Caco-2 (cell line): ENCODE data around the gene DYNLRB1. TPM values are rescaled to one million over a fixed set of nuclear protein-coding genes. Genes with fewer than 3 reads are reported as not detected.

Source experiments
- BruUV-seq: library from RNA; stranded (reverse); fragments of 400-500 nt; replicated peaks from 2 replicates; lab custom pipeline; 2021; lab: Mats Ljungman, UMichigan
- CTCF ChIA-PET: fragments of 300-600 bp; sonication (Branson Sonifier 250); formaldehyde crosslinking; loops from one replicate; lab custom pipeline; 2022; ENCODE audit warnings: antibody characterized with exemption; lab: Charles Lee
- POLR2A ChIA-PET: fragments of 300-600 bp; sonication (Branson Sonifier 250); formaldehyde crosslinking; loops from one replicate; lab custom pipeline; 2022; ENCODE audit warnings: antibody characterized with exemption; lab: Charles Lee
- DNase-seq, 2 experiments: peaks; one replicate each; pipeline versions ENCODE4 v3.0.0 to v3.0.0-alpha.2; 2020 to 2022
- H3K27me3 ChIP-seq: replicated peaks from 2 replicates; pipeline ENCODE4 v1.6.0; 2011; ENCODE audit warnings: low read length; ENCODE audit not compliant: control insufficient read depth, insufficient read depth
- H3K36me3 ChIP-seq: 2 replicates; pipeline ENCODE4 v1.5.1; 2011; ENCODE audit warnings: low read length; ENCODE audit not compliant: control insufficient read depth, insufficient read depth
- H3K4me1 ChIP-seq: fragments of 250-450 bp; sonication (Bioruptor Pico); 2 replicates; pipeline ENCODE4 v1.5.1; 2020; ENCODE audit warnings: mild to moderate bottlenecking
- H3K4me3 ChIP-seq: 2 replicates; pipeline ENCODE4 v1.5.1; 2011; ENCODE audit warnings: low read depth, mild to moderate bottlenecking, control low read depth, low read length
- H3K9me3 ChIP-seq: fragments of 250-450 bp; sonication (Bioruptor Pico); 2 replicates; pipeline ENCODE4 v1.5.1; 2020; ENCODE audit warnings: mild to moderate bottlenecking, moderate library complexity
- H3K27ac Mint-ChIP-seq: one replicate; pipeline ENCODE4 v1.8.0; 2022; ENCODE audit warnings: mixed read lengths; ENCODE audit not compliant: unreplicated experiment
- H3K27me3 Mint-ChIP-seq: one replicate; pipeline ENCODE4 v1.8.0; 2022; ENCODE audit warnings: mixed read lengths; ENCODE audit not compliant: insufficient read depth, unreplicated experiment
- H3K36me3 Mint-ChIP-seq: one replicate; pipeline ENCODE4 v1.8.0; 2022; ENCODE audit warnings: mild to moderate bottlenecking, mixed read lengths; ENCODE audit not compliant: insufficient read depth, unreplicated experiment
- H3K4me1 Mint-ChIP-seq: one replicate; pipeline ENCODE4 v1.8.0; 2022; ENCODE audit warnings: low read depth, mixed read lengths; ENCODE audit not compliant: unreplicated experiment
- H3K4me3 Mint-ChIP-seq: one replicate; pipeline ENCODE4 v1.8.0; 2022; ENCODE audit warnings: mild to moderate bottlenecking, moderate library complexity, mixed read lengths; ENCODE audit not compliant: unreplicated experiment
- H3K9me3 Mint-ChIP-seq: one replicate; pipeline ENCODE4 v1.8.0; 2022; ENCODE audit warnings: mixed read lengths; ENCODE audit not compliant: unreplicated experiment
- CTCF ChIP-seq, 2 experiments: fragments of 200-600 bp in 1 of 2; IDR thresholded peaks; 1 replicate in 1 of 2; 2 replicates in 1 of 2; pipeline versions ENCODE4 v1.5.1 to v1.8.0; 2011 to 2022; ENCODE audit warnings: antibody characterized with exemption in 1 of 2, control low read depth in 1 of 2, inconsistent platforms in 1 of 2, low read depth in 1 of 2, low read length in 1 of 2, mild to moderate bottlenecking in 1 of 2, moderate library complexity in 1 of 2; ENCODE audit not compliant: insufficient read depth in 1 of 2, severe bottlenecking in 1 of 2, unreplicated experiment in 1 of 2
- intact Hi-C: fragments of 100-400 bp; cut with micrococcal nuclease; formaldehyde crosslinking; loops from one replicate; pipeline ENCODE4 v1.10.0; 2022; ENCODE audit not compliant: unreplicated experiment
- total RNA-seq: library from RNA; stranded (reverse); gene quantifications from 2 replicates; pipeline ENCODE4 v1.2.3, GENCODE V29; 2022

Gene DYNLRB1
- total RNA-seq, 1 experiment from 2014 or later: 359 TPM

GRCh38 chr20:34530342-34530741 is 14.1 kb downstream of the DYNLRB1 start:
- no peaks in the 10 kb centered on the region for H3K27me3 ChIP-seq
- Mint-ChIP-seq H3K36me3 (peaks cover 94% of the 10 kb centered on the region), H3K27ac (peak overlapping the region; percentile 9), H3K27me3 (no peaks in the 10 kb centered on the region), H3K4me3 (no peak overlapping the region), H3K9me3 (no peaks in the 10 kb centered on the region), H3K4me1 (peaks cover 24% of the 10 kb centered on the region)
- peaks cover 33% of the 10 kb centered on the region for H3K36me3 ChIP-seq
- intact Hi-C loops: no loop called here
- ChIA-PET POLR2A (interaction anchor here (0.7 kb wide), 1 partner anchor 13 kb away, joined by 3 read pairs; no protein-coding TSS in a partner anchor), CTCF (interaction anchor here (0.5 to 1.8 kb wide), 3 partner anchors 100 to 217 kb away, joined by 3 to 5 read pairs (median 4); no protein-coding TSS in a partner anchor)
- TF ChIP-seq CTCF (IDR thresholded peaks at IDR 0.05; ENCODE audit: insufficient read depth in 1 of 2, low read depth in 1 of 2, low read length in 1 of 2, severe bottlenecking in 1 of 2, unreplicated experiment in 1 of 2): no peak
- no peaks in the 10 kb centered on the region for H3K9me3 ChIP-seq
- BruUV-seq: no TSS peak
- H3K4me3 ChIP-seq: no peak overlapping the region
- DNase-seq: peak in 1 of 2 experiments; percentile 27
- H3K4me1 ChIP-seq: peaks cover 19% of the 10 kb centered on the region

GRCh38 chr20:34531608-34532265 is 15.5 kb downstream of the DYNLRB1 start:
- peaks cover 10% of the 10 kb centered on the region for H3K4me1 Mint-ChIP-seq
- BruUV-seq: no TSS peak
- DNase-seq: no peak
- no peak overlapping the region for H3K4me3 ChIP-seq
- H3K4me1 ChIP-seq: peaks cover 5% of the 10 kb centered on the region
- peaks cover 30% of the 10 kb centered on the region for H3K36me3 ChIP-seq
- TF ChIP-seq CTCF (IDR thresholded peaks at IDR 0.05; ENCODE audit: insufficient read depth in 1 of 2, low read depth in 1 of 2, low read length in 1 of 2, severe bottlenecking in 1 of 2, unreplicated experiment in 1 of 2): no peak
- no peaks in the 10 kb centered on the region for H3K27me3 ChIP-seq
- POLR2A ChIA-PET: interaction anchor here (0.6 kb wide), 1 partner anchor 189 kb away, joined by 6 read pairs; no protein-coding TSS in a partner anchor
- CTCF ChIA-PET: interaction anchor here (0.6 to 1.8 kb wide), 7 partner anchors 9 to 219 kb away, joined by 3 to 11 read pairs (median 4); partner anchors contain the start of gene ITCH
- peaks cover 94% of the 10 kb centered on the region for H3K36me3 Mint-ChIP-seq
- no peaks in the 10 kb centered on the region for H3K9me3 ChIP-seq
- H3K4me3 Mint-ChIP-seq: no peak overlapping the region
- no peaks in the 10 kb centered on the region for H3K27me3 Mint-ChIP-seq
- H3K27ac Mint-ChIP-seq: peak overlapping the region; percentile 4
- intact Hi-C loops: no loop called here
- no peaks in the 10 kb centered on the region for H3K9me3 Mint-ChIP-seq

GRCh38 chr20:34532320-34532719 is 16.1 kb downstream of the DYNLRB1 start:
- Histone ChIP-seq H3K4me1 (no peaks in the 10 kb centered on the region), H3K4me3 (no peak overlapping the region), H3K27me3 (no peaks in the 10 kb centered on the region), H3K36me3 (peaks cover 29% of the 10 kb centered on the region), H3K9me3 (no peaks in the 10 kb centered on the region)
- no peak for TF ChIP-seq CTCF (IDR thresholded peaks at IDR 0.05; ENCODE audit: insufficient read depth in 1 of 2, low read depth in 1 of 2, low read length in 1 of 2, severe bottlenecking in 1 of 2, unreplicated experiment in 1 of 2)
- Mint-ChIP-seq H3K4me3 (no peak overlapping the region), H3K27ac (no peak overlapping the region), H3K27me3 (no peaks in the 10 kb centered on the region), H3K9me3 (no peaks in the 10 kb centered on the region), H3K4me1 (peaks cover 7% of the 10 kb centered on the region), H3K36me3 (peaks cover 94% of the 10 kb centered on the region)
- ChIA-PET POLR2A (no interaction called here), CTCF (interaction anchor here (0.6 to 1.7 kb wide), 4 partner anchors 9 to 177 kb away, joined by 3 to 11 read pairs (median 6); partner anchors contain the start of gene ITCH)
- BruUV-seq: no TSS peak
- intact Hi-C loops: no loop called here
- DNase-seq: peak in 1 of 2 experiments; percentile 36
